HCT116 (cell line): Measurements from ENCODE around the gene MBD6. TPM values are rescaled to one million over a fixed set of nuclear protein-coding genes. Genes with fewer than 3 reads are reported as not detected.

Source experiments
- ATAC-seq: fragments of 200-7000 bp; cut with Tn5 transposase; 2 replicates; pipeline ENCODE4 v1.9.1; 2020; ENCODE audit warnings: mild to moderate bottlenecking, moderate library complexity
- BruUV-seq: library from RNA; stranded (reverse); fragments of 400-500 nt; replicated peaks from 2 replicates; lab custom pipeline; 2021; lab: Mats Ljungman, UMichigan
- CTCF ChIA-PET: fragments of 300-600 bp; sonication (Branson Sonifier 250); formaldehyde crosslinking; loops from one replicate; lab custom pipeline; 2021; ENCODE audit warnings: antibody characterized with exemption; lab: Charles Lee
- POLR2A ChIA-PET: fragments of 300-600, 350-600 bp; sonication (Branson Sonifier 250); formaldehyde crosslinking; loops from one replicate; lab custom pipeline; 2021; ENCODE audit warnings: antibody characterized with exemption; lab: Charles Lee
- RAD21 ChIA-PET, 2 experiments: fragments of 300-600 bp; sonication (Branson Sonifier 250); formaldehyde crosslinking; loops; one replicate each; lab custom pipeline; 2023; ENCODE audit warnings: low total read pairs in 2 of 2; ENCODE audit not compliant: uncharacterized antibody in 2 of 2, unreplicated experiment in 2 of 2, low non-redundant PET in 1 of 2; lab: Charles Lee
- DNase-seq: peaks from one replicate; pipeline ENCODE4 v3.0.0-alpha.2; 2010; ENCODE audit warnings: low read depth, low spot score
- H2AFZ ChIP-seq: fragments of 200-600 bp; shearing (Covaris generic), sonication (generic); 2 replicates; pipeline ENCODE4 v1.6.1; 2017; ENCODE audit warnings: low read depth, mixed run types, mixed read lengths, antibody characterized with exemption, low read length; ENCODE audit not compliant: poor library complexity, severe bottlenecking
- H3K27ac ChIP-seq: 2 replicates; pipeline ENCODE4 v1.5.1; 2012; ENCODE audit warnings: low read depth, low read length
- H3K27me3 ChIP-seq: fragments of 200-600 bp; sonication (generic); 2 replicates; pipeline ENCODE4 v1.6.1; 2016; ENCODE audit warnings: mixed run types, low read length, mixed read lengths; ENCODE audit not compliant: insufficient read depth
- H3K36me3 ChIP-seq, 2 experiments: fragments of 200-500 bp in 1 of 2; fragments of 200-600 bp in 1 of 2; sonication (Bioruptor generic) in 1 of 2; sonication (generic) in 1 of 2; 2 replicates each; pipeline versions ENCODE4 v1.5.1 to v1.6.1; 2014 to 2016; ENCODE audit warnings: low read length in 2 of 2, inconsistent platforms in 1 of 2, mixed read lengths in 1 of 2, mixed run types in 1 of 2; ENCODE audit not compliant: insufficient read depth in 2 of 2, control insufficient read depth in 1 of 2
- H3K4me1 ChIP-seq, 2 experiments: fragments of 200-600 bp in 1 of 2; sonication (generic) in 1 of 2; 2 replicates each; pipeline versions ENCODE4 v1.5.1 to v1.6.1; 2012 to 2017; ENCODE audit warnings: low read length in 2 of 2, inconsistent platforms in 1 of 2, mild to moderate bottlenecking in 1 of 2, mixed read lengths in 1 of 2, mixed run types in 1 of 2, moderate library complexity in 1 of 2; ENCODE audit not compliant: insufficient read depth in 2 of 2, control insufficient read depth in 1 of 2
- H3K4me2 ChIP-seq: fragments of 200-600 bp; sonication (generic); 2 replicates; pipeline ENCODE4 v1.6.1; 2017; ENCODE audit warnings: mixed run types, low read length, mixed read lengths
- H3K4me3 ChIP-seq, 2 experiments: fragments of 200-600 bp in 1 of 2; sonication (generic) in 1 of 2; replicated peaks in 1 of 2; 2 replicates each; pipeline ENCODE4 v1.5.1; 2011 to 2016; ENCODE audit warnings: low read length in 2 of 2, control low read depth in 1 of 2, low read depth in 1 of 2, mild to moderate bottlenecking in 1 of 2, mixed read lengths in 1 of 2, mixed run types in 1 of 2
- H3K79me2 ChIP-seq: fragments of 200-600 bp; sonication (generic); 2 replicates; pipeline ENCODE4 v1.6.1; 2017; ENCODE audit warnings: mild to moderate bottlenecking, mixed run types, low read length, moderate library complexity, mixed read lengths; ENCODE audit not compliant: insufficient read depth
- H3K9ac ChIP-seq: fragments of 200-600 bp; sonication (generic); 2 replicates; pipeline ENCODE4 v1.6.1; 2016; ENCODE audit warnings: low read length, mixed read lengths
- H3K9me2 ChIP-seq: fragments of 200-600 bp; sonication (generic), shearing (Covaris generic); 2 replicates; pipeline ENCODE4 v1.6.1; 2017; ENCODE audit warnings: mixed run types, mild to moderate bottlenecking, moderate library complexity; ENCODE audit not compliant: insufficient read depth
- H3K9me3 ChIP-seq, 2 experiments: fragments of 200-500 bp in 1 of 2; fragments of 200-600 bp in 1 of 2; sonication (Bioruptor generic) in 1 of 2; sonication (generic) in 1 of 2; 2 replicates each; pipeline ENCODE4 v1.6.1; 2014 to 2017; ENCODE audit warnings: low read length in 2 of 2, mixed read lengths in 2 of 2, inconsistent platforms in 1 of 2, low read depth in 1 of 2, mild to moderate bottlenecking in 1 of 2, mixed run types in 1 of 2, moderate library complexity in 1 of 2; ENCODE audit not compliant: control insufficient read depth in 1 of 2, insufficient read depth in 1 of 2
- H4K20me1 ChIP-seq: fragments of 200-600 bp; sonication (generic), shearing (Covaris generic); 2 replicates; pipeline ENCODE4 v1.6.1; 2017; ENCODE audit warnings: mixed run types, mild to moderate bottlenecking, moderate library complexity; ENCODE audit not compliant: insufficient read depth
- EZH2 ChIP-seq: fragments of 200-600 bp; sonication (generic); IDR thresholded peaks from 2 replicates; pipeline ENCODE4 v1.6.1; 2017; ENCODE audit warnings: antibody characterized with exemption, mixed run types
- RAD21 ChIP-seq: IDR thresholded peaks from 2 replicates; pipeline ENCODE4 v1.6.1; 2012; ENCODE audit warnings: low read depth, mild to moderate bottlenecking
- SP1 ChIP-seq: IDR thresholded peaks from 2 replicates; pipeline ENCODE4 v1.6.1; 2012; ENCODE audit warnings: low read depth
- TCF7L2 ChIP-seq: IDR thresholded peaks from 2 replicates; pipeline ENCODE4 v1.7.0; 2011; ENCODE audit warnings: borderline replicate concordance, inconsistent platforms; ENCODE audit not compliant: insufficient read depth, insufficient read length; ENCODE audit errors: extremely low read depth
- ZFX ChIP-seq: fragments of 450-650 bp; IDR thresholded peaks from 2 replicates; pipeline ENCODE4 v1.6.1; 2017
- intact Hi-C: fragments of 100-400 bp; cut with micrococcal nuclease; formaldehyde crosslinking; loops from 2 replicates; pipeline ENCODE4 v1.10.0; 2022
- total RNA-seq: library from RNA; stranded (reverse); gene quantifications from one replicate; pipeline ENCODE4 v1.2.1, GENCODE V29; 2021; ENCODE audit not compliant: unreplicated experiment
- TF ChIP-seq, protein P1 (sequence below): IDR thresholded peaks from 2 replicates; pipeline ENCODE4 v1.6.1; 2012; ENCODE audit warnings: low read depth
- TF ChIP-seq, protein P2 (sequence below): IDR thresholded peaks from 2 replicates; pipeline ENCODE4 v1.6.1; 2012
- TF ChIP-seq, protein P3 (sequence below): IDR thresholded peaks from 2 replicates; pipeline ENCODE4 v1.6.1; 2011; ENCODE audit warnings: mild to moderate bottlenecking, low read length, moderate library complexity; ENCODE audit not compliant: insufficient replicate concordance; ENCODE audit errors: extremely low read depth

MBD6 gene
- total RNA-seq, 1 experiment from 2014 or later, result 70.1 TPM

DNA sequence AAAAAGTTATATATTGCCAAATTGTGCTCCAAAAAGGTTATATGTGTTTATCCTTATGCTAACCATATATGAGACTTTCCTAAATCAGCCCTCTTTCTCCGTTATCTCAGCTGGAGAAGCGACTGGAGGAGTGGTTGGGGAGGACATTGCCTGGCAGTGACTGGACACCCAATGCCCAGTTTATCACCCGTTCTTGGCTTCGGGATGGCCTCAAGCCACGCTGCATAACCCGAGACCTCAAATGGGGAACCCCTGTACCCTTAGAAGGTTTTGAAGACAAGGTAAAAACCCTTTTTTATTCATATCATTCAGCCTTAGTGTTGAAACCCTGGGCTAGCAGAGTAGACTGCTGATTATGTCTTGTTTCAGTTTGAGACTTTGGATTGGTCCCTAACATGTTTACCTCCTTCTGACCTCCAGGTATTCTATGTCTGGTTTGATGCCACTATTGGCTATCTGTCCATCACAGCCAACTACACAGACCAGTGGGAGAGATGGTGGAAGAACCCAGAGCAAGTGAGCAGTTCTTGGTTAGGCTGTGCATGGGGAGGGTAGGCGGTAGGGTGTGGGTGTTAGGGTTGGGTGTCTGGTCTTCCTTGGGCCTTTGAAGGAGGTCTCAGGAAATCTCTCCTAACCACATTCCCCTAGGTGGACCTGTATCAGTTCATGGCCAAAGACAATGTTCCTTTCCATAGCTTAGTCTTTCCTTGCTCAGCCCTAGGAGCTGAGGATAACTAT, 10.9 kb upstream of the MBD6 start (continued):
- TF ChIP-seq, protein P1, sequence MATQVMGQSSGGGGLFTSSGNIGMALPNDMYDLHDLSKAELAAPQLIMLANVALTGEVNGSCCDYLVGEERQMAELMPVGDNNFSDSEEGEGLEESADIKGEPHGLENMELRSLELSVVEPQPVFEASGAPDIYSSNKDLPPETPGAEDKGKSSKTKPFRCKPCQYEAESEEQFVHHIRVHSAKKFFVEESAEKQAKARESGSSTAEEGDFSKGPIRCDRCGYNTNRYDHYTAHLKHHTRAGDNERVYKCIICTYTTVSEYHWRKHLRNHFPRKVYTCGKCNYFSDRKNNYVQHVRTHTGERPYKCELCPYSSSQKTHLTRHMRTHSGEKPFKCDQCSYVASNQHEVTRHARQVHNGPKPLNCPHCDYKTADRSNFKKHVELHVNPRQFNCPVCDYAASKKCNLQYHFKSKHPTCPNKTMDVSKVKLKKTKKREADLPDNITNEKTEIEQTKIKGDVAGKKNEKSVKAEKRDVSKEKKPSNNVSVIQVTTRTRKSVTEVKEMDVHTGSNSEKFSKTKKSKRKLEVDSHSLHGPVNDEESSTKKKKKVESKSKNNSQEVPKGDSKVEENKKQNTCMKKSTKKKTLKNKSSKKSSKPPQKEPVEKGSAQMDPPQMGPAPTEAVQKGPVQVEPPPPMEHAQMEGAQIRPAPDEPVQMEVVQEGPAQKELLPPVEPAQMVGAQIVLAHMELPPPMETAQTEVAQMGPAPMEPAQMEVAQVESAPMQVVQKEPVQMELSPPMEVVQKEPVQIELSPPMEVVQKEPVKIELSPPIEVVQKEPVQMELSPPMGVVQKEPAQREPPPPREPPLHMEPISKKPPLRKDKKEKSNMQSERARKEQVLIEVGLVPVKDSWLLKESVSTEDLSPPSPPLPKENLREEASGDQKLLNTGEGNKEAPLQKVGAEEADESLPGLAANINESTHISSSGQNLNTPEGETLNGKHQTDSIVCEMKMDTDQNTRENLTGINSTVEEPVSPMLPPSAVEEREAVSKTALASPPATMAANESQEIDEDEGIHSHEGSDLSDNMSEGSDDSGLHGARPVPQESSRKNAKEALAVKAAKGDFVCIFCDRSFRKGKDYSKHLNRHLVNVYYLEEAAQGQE, result no peak
- TF ChIP-seq, protein P2, sequence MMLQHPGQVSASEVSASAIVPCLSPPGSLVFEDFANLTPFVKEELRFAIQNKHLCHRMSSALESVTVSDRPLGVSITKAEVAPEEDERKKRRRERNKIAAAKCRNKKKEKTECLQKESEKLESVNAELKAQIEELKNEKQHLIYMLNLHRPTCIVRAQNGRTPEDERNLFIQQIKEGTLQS, result no peak
- TF ChIP-seq RAD21 (no peak), EZH2 (no peak)
- TF ChIP-seq, all 23 proteins: peak for 0

DNA sequence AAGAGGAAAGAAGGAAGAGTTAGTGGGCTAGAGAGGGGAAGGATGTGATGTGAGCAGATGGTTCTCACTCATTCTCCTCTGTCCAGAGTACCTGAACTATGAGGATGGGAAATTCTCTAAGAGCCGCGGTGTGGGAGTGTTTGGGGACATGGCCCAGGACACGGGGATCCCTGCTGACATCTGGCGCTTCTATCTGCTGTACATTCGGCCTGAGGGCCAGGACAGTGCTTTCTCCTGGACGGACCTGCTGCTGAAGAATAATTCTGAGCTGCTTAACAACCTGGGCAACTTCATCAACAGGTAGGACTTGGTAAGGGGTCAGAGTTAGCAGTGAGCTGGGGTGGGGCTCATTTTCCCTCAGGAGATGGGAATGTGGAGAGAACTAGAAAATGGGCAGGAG, 10.0 kb upstream of the MBD6 start:
- no peak for TF ChIP-seq ZFX
- TF ChIP-seq TCF7L2, result no peak
- TF ChIP-seq EZH2, result no peak
- no peak for TF ChIP-seq SP1
- TF ChIP-seq, protein P3, sequence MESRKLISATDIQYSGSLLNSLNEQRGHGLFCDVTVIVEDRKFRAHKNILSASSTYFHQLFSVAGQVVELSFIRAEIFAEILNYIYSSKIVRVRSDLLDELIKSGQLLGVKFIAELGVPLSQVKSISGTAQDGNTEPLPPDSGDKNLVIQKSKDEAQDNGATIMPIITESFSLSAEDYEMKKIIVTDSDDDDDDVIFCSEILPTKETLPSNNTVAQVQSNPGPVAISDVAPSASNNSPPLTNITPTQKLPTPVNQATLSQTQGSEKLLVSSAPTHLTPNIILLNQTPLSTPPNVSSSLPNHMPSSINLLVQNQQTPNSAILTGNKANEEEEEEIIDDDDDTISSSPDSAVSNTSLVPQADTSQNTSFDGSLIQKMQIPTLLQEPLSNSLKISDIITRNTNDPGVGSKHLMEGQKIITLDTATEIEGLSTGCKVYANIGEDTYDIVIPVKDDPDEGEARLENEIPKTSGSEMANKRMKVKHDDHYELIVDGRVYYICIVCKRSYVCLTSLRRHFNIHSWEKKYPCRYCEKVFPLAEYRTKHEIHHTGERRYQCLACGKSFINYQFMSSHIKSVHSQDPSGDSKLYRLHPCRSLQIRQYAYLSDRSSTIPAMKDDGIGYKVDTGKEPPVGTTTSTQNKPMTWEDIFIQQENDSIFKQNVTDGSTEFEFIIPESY, result no peak
- DNase-seq (no peak), ATAC-seq (no peak)
- Histone ChIP-seq H3K4me2 (no peak overlapping the region), H3K4me3 (no peak overlapping the region), H3K27ac (no peak overlapping the region), H3K4me1 (peaks cover 0 to 3% of the 10 kb centered on the region in 2 experiments; a peak in 1 of 4 replicates), H4K20me1 (no peaks in the 10 kb centered on the region), H3K79me2 (peaks cover 19% of the 10 kb centered on the region), H3K27me3 (no peaks in the 10 kb centered on the region), H3K36me3 (peaks cover 49 to 53% of the 10 kb centered on the region in 2 experiments; a peak in 3 of 4 replicates), H3K9me3 (no peaks in the 10 kb centered on the region), H3K9ac (no peak overlapping the region), H3K9me2 (no peaks in the 10 kb centered on the region), H2AFZ (no peak overlapping the region)
- ChIA-PET RAD21 (no interaction called here), CTCF (no interaction called here), POLR2A (interaction anchor here (0.6 to 2.1 kb wide), 2 partner anchors 8 to 1128 kb away, joined by 3 to 7 read pairs; partner anchors contain the start of gene DDIT3)
- BruUV-seq, result no TSS peak
- intact Hi-C loops, result no loop called here
